H1 (cell line): ENCODE measurements around the gene SNX2. TPM values are rescaled to one million over a fixed set of nuclear protein-coding genes. Genes with fewer than 3 reads are reported as not detected.

Experiments used
- CTCF ChIA-PET: fragments of 300-600 bp; sonication (Branson Sonifier 250); formaldehyde crosslinking; loops from one replicate; lab custom pipeline; 2021; ENCODE audit not compliant: partially characterized antibody; lab: Charles Lee
- POLR2A ChIA-PET: fragments of 300-600 bp; sonication (Branson Sonifier 250); formaldehyde crosslinking; loops from one replicate; lab custom pipeline; 2021; ENCODE audit warnings: inconsistent platforms; ENCODE audit not compliant: partially characterized antibody; lab: Charles Lee
- DNase-seq, 2 experiments: peaks; one replicate each; pipeline versions ENCODE4 v3.0.0 to v3.0.0-alpha.2; 2010 to 2022; ENCODE audit warnings: low spot score in 2 of 2, low read depth in 1 of 2, mixed read lengths in 1 of 2
- FAIRE-seq: peaks from 2 replicates; lab custom pipeline; 2011; peaks lifted over from hg19 to GRCh38; lab: Jason Lieb, UNC
- H2AFZ ChIP-seq: 2 replicates; pipeline ENCODE4 v1.8.1; 2012; ENCODE audit warnings: low read length, inconsistent platforms
- H2AK5ac ChIP-seq: 2 replicates; pipeline ENCODE4 v1.6.1; 2013; ENCODE audit warnings: low read depth, low read length
- H2BK120ac ChIP-seq: replicated peaks from 2 replicates; pipeline ENCODE3; 2013; ENCODE audit warnings: low read depth, low read length, inconsistent platforms
- H2BK12ac ChIP-seq: 2 replicates; pipeline ENCODE4 v1.6.1; 2013; ENCODE audit warnings: low read depth, low read length
- H2BK15ac ChIP-seq: 2 replicates; pipeline ENCODE4 v1.6.1; 2013; ENCODE audit warnings: low read length
- H2BK20ac ChIP-seq: 2 replicates; pipeline ENCODE4 v1.6.1; 2013; ENCODE audit warnings: low read length
- H2BK5ac ChIP-seq: 2 replicates; pipeline ENCODE4 v1.6.1; 2013; ENCODE audit warnings: low read depth, low read length
- H3K14ac ChIP-seq: 2 replicates; pipeline ENCODE4 v1.6.1; 2013; ENCODE audit warnings: inconsistent platforms; ENCODE audit not compliant: insufficient read length
- H3K18ac ChIP-seq: 2 replicates; pipeline ENCODE4 v1.6.1; 2013; ENCODE audit warnings: low read length; ENCODE audit errors: extremely low read depth
- H3K23ac ChIP-seq: 2 replicates; pipeline ENCODE4 v1.6.1; 2013; ENCODE audit warnings: inconsistent platforms; ENCODE audit not compliant: insufficient read length
- H3K23me2 ChIP-seq: 2 replicates; pipeline ENCODE4 v1.6.1; 2013; ENCODE audit warnings: low read depth, low read length
- H3K27ac ChIP-seq: 2 replicates; pipeline ENCODE4 v1.6.1; 2011; ENCODE audit warnings: low read depth, low read length, inconsistent platforms
- H3K27me3 ChIP-seq, 4 experiments: replicated peaks in 1 of 4; 1 replicate in 1 of 4; 2 replicates in 3 of 4; pipeline versions ENCODE4 v1.6.1 to v1.8.1; 2011 to 2013; ENCODE audit warnings: low read length in 3 of 4, mild to moderate bottlenecking in 3 of 4, inconsistent platforms in 2 of 4, mixed read lengths in 2 of 4, moderate library complexity in 1 of 4; ENCODE audit not compliant: control insufficient read depth in 3 of 4, insufficient read depth in 3 of 4; ENCODE audit errors: extremely low read depth in 1 of 4
- H3K36me3 ChIP-seq, 4 experiments: 2 replicates each; pipeline versions ENCODE4 v1.6.1 to v1.8.1; 2011 to 2013; ENCODE audit warnings: mild to moderate bottlenecking in 4 of 4, low read length in 3 of 4, moderate library complexity in 2 of 4, control low read depth in 1 of 4, inconsistent platforms in 1 of 4; ENCODE audit not compliant: insufficient read depth in 4 of 4, control insufficient read depth in 2 of 4
- H3K4ac ChIP-seq: replicated peaks from 2 replicates; pipeline ENCODE3; 2013; ENCODE audit warnings: low read length, low read depth, mixed read lengths, inconsistent platforms; ENCODE audit not compliant: insufficient read length
- H3K4me1 ChIP-seq, 4 experiments: replicated peaks in 1 of 4; 1 replicate in 1 of 4; 2 replicates in 3 of 4; pipeline versions ENCODE4 v1.6.1 to v1.8.1; 2011 to 2013; ENCODE audit warnings: low read length in 3 of 4, inconsistent platforms in 2 of 4, mixed read lengths in 1 of 4; ENCODE audit not compliant: insufficient read depth in 4 of 4, control insufficient read depth in 3 of 4
- H3K4me2 ChIP-seq, 2 experiments: 2 replicates each; pipeline versions ENCODE4 v1.6.1 to v1.8.1; 2011 to 2013; ENCODE audit warnings: low read depth in 2 of 2, low read length in 2 of 2, control low read depth in 1 of 2, inconsistent platforms in 1 of 2, mild to moderate bottlenecking in 1 of 2; ENCODE audit not compliant: insufficient read depth in 1 of 2
- H3K4me3 ChIP-seq, 4 experiments: fragments of 200-600, 300-600 bp in 1 of 4; sonication (generic), shearing (Covaris generic), sonication (Bioruptor Twin) in 1 of 4; 2 replicates each; pipeline versions ENCODE4 v1.5.1 to v1.8.1; 2011 to 2016; ENCODE audit warnings: low read length in 4 of 4, low read depth in 3 of 4, control low read depth in 2 of 4, inconsistent platforms in 2 of 4, mild to moderate bottlenecking in 2 of 4, mixed read lengths in 1 of 4, moderate library complexity in 1 of 4; ENCODE audit not compliant: insufficient read depth in 2 of 4; ENCODE audit errors: extremely low read depth in 1 of 4
- H3K56ac ChIP-seq: replicated peaks from 2 replicates; pipeline ENCODE3; 2013; ENCODE audit warnings: low read depth, mild to moderate bottlenecking, mixed read lengths, low read length, inconsistent platforms; ENCODE audit not compliant: insufficient read length
- H3K79me1 ChIP-seq: 2 replicates; pipeline ENCODE4 v1.6.1; 2013; ENCODE audit warnings: low read depth, low read length, control low read depth
- H3K79me2 ChIP-seq, 2 experiments: 2 replicates each; pipeline versions ENCODE4 v1.6.1 to v1.8.1; 2012 to 2013; ENCODE audit warnings: low read length in 2 of 2, mild to moderate bottlenecking in 2 of 2, inconsistent platforms in 1 of 2; ENCODE audit not compliant: insufficient read depth in 2 of 2, control insufficient read depth in 1 of 2
- H3K9ac ChIP-seq, 4 experiments: replicated peaks in 1 of 4; 1 replicate in 1 of 4; 2 replicates in 3 of 4; pipeline versions ENCODE4 v1.6.1 to v1.8.1; 2011 to 2013; ENCODE audit warnings: low read depth in 3 of 4, low read length in 3 of 4, control low read depth in 2 of 4, mild to moderate bottlenecking in 2 of 4, moderate library complexity in 2 of 4, inconsistent platforms in 1 of 4; ENCODE audit errors: extremely low read depth in 1 of 4
- H3K9me3 ChIP-seq, 2 experiments: 2 replicates each; pipeline versions ENCODE4 v1.6.1 to v1.8.1; 2012 to 2013; ENCODE audit warnings: mild to moderate bottlenecking in 2 of 2, moderate library complexity in 2 of 2, control low read depth in 1 of 2, inconsistent platforms in 1 of 2, low read depth in 1 of 2, low read length in 1 of 2, mixed read lengths in 1 of 2; ENCODE audit not compliant: insufficient read depth in 2 of 2
- H4K20me1 ChIP-seq, 2 experiments: replicated peaks in 1 of 2; 2 replicates each; pipeline versions ENCODE3 to v1.8.1; 2011 to 2013; ENCODE audit warnings: inconsistent platforms in 2 of 2, low read length in 2 of 2, mild to moderate bottlenecking in 1 of 2; ENCODE audit not compliant: insufficient read depth in 2 of 2, control insufficient read depth in 1 of 2
- H4K5ac ChIP-seq: 2 replicates; pipeline ENCODE4 v1.6.1; 2013; ENCODE audit warnings: low read length, low read depth, mixed read lengths, inconsistent platforms; ENCODE audit not compliant: insufficient read length
- H4K8ac ChIP-seq: 2 replicates; pipeline ENCODE4 v1.8.0; 2013; ENCODE audit warnings: mild to moderate bottlenecking, moderate library complexity, low read length, inconsistent platforms; ENCODE audit not compliant: insufficient read depth; ENCODE audit errors: extremely low read depth
- H4K91ac ChIP-seq: replicated peaks from 2 replicates; pipeline ENCODE3; 2013; ENCODE audit warnings: low read length, mixed read lengths, inconsistent platforms; ENCODE audit not compliant: insufficient read length
- ASH2L ChIP-seq: fragments of 200-600, 300-600 bp; sonication (generic); IDR thresholded peaks from one replicate; pipeline ENCODE4 v1.7.1; 2017; ENCODE audit warnings: low read length
- CHD1 ChIP-seq: IDR thresholded peaks from 2 replicates; pipeline ENCODE4 v1.6.1; 2012; ENCODE audit warnings: low read depth, low read length, improper control_type of control experiment
- CREB1 ChIP-seq: IDR thresholded peaks from 2 replicates; pipeline ENCODE4 v1.6.1; 2012; ENCODE audit warnings: inconsistent platforms
- E2F6 ChIP-seq: IDR thresholded peaks from 2 replicates; pipeline ENCODE4 v1.6.1; 2012; ENCODE audit warnings: inconsistent platforms
- EGR1 ChIP-seq: IDR thresholded peaks from 2 replicates; pipeline ENCODE4 v1.6.1; 2011; ENCODE audit warnings: low read depth, low read length, borderline replicate concordance
- JUND ChIP-seq: IDR thresholded peaks from 2 replicates; pipeline ENCODE4 v1.6.1; 2011; ENCODE audit warnings: mild to moderate bottlenecking, improper control_type of control experiment, low read length
- KDM4A ChIP-seq: IDR thresholded peaks from one replicate; pipeline ENCODE4 v1.7.1; 2012; ENCODE audit warnings: low read depth, mild to moderate bottlenecking, moderate library complexity, low read length, inconsistent platforms; ENCODE audit not compliant: severe bottlenecking
- MAFK ChIP-seq: IDR thresholded peaks from 2 replicates; pipeline ENCODE4 v1.6.1; 2012; ENCODE audit warnings: low read depth, mild to moderate bottlenecking, improper control_type of control experiment, low read length
- SP4 ChIP-seq: IDR thresholded peaks from 2 replicates; pipeline ENCODE4 v1.6.1; 2012; ENCODE audit warnings: low read length, inconsistent platforms
- SUZ12 ChIP-seq: fragments of 200-600 bp; sonication (generic); IDR thresholded peaks from 2 replicates; pipeline ENCODE4 v1.6.1; 2012; ENCODE audit warnings: mild to moderate bottlenecking, inconsistent platforms, low read length, moderate library complexity, mixed read lengths
- TEAD4 ChIP-seq: IDR thresholded peaks from 2 replicates; pipeline ENCODE4 v1.6.1; 2012; ENCODE audit warnings: low read depth, low read length, inconsistent platforms, mixed read lengths
- WGBS, 2 experiments: shearing (Covaris generic) in 1 of 2; methylation state at CpG; one replicate each; pipeline versions ENCODE4 v1.1.6 to v1.1.7; 2013 to 2015; ENCODE audit warnings: low lambda C conversion rate in 2 of 2, mixed read lengths in 2 of 2, inconsistent platforms in 1 of 2, low coverage in 1 of 2, missing lambda C conversion rate in 1 of 2; ENCODE audit not compliant: insufficient replicate concordance in 2 of 2, insufficient coverage in 1 of 2, insufficient read length in 1 of 2; ENCODE audit errors: extremely low coverage in 1 of 2, missing lambda C conversion rate in 1 of 2; 5-methylcytosine and 5-hydroxymethylcytosine counted together
- polyA plus RNA-seq, 7 experiments: library from polyadenylated mRNA; depleted of rRNA in 3 of 7; stranded (reverse) in 5 of 7; unstranded in 2 of 7; fragments of >200 nt in 5 of 7; fragments of 200-250 nt in 2 of 7; gene quantifications; 1 replicate in 5 of 7; 2 replicates in 1 of 7; 4 replicates in 1 of 7; pipeline versions ENCODE4 v1.2.1 to v1.2.3, GENCODE V29; 2011 to 2013; ENCODE audit warnings: missing spikeins in 2 of 7, mixed read lengths in 2 of 7
- total RNA-seq: library from RNA; stranded (reverse); fragmentation: NEBNext Ultra II Directional; extraction: Animal tissue kit (Norgen Biotek cat#: 25700); gene quantifications from 2 replicates; pipeline ENCODE4 v1.2.1, GENCODE V29; 2021
- TF ChIP-seq, protein P1 (sequence below): IDR thresholded peaks from 2 replicates; pipeline ENCODE4 v1.6.1; 2011; ENCODE audit warnings: low read length, improper control_type of control experiment

Gene SNX2
- total and polyA plus RNA-seq, 2 of the 8 experiments (the other 6 are each of a cell fraction or from before 2014, with no cell fraction given), result 51.0 to 61.2 TPM

GRCh38 chr5:122790354-122791103 is 15.6 kb downstream of the SNX2 start:
- Histone ChIP-seq H2AFZ (no peak overlapping the region), H3K79me2 (peaks cover 0 to 56% of the 10 kb centered on the region in 2 experiments; a peak in 3 of 4 replicates), H4K91ac (no peak overlapping the region), H3K4ac (no peak overlapping the region), H3K36me3 (peaks cover 0 to 3% (median 0%) of the 10 kb centered on the region in 4 experiments; a peak in 1 of 8 replicates), H4K8ac (no peak overlapping the region), H3K23ac (no peak overlapping the region), H3K9me3 (no peaks in the 10 kb centered on the region), H3K56ac (no peak overlapping the region), H2BK120ac (no peak overlapping the region), H3K18ac (no peak overlapping the region), H3K27ac (no peak overlapping the region), H3K4me1 (peaks cover 0 to 5% (median 2%) of the 10 kb centered on the region in 4 experiments; a peak in 3 of 7 replicates), H3K4me2 (no peak overlapping the region), H2BK12ac (no peak overlapping the region), H2BK5ac (no peak overlapping the region), H3K27me3 (no peaks in the 10 kb centered on the region), H2BK15ac (no peak overlapping the region), H4K20me1 (no peaks in the 10 kb centered on the region), H4K5ac (no peak overlapping the region), H2BK20ac (no peak overlapping the region), H3K4me3 (no peak overlapping the region), H3K23me2 (peaks cover 2% of the 10 kb centered on the region; the same call in 1 of the 2 replicates), H3K14ac (no peak overlapping the region), H2AK5ac (no peak overlapping the region), H3K9ac (no peak overlapping the region), H3K79me1 (0 out of 2 replicates have a peak, but pooled peaks cover 2% of the 10 kb centered on the region)
- 92% methylated on average over 5 of the region's 5 CpGs; no CpG with 5 or more reads in 1 of the 2 experiments for WGBS, 2 experiments
- ChIA-PET CTCF (interaction anchor here (0.8 kb wide), 1 partner anchor 215 kb away, joined by 3 read pairs; no protein-coding TSS in a partner anchor), POLR2A (no interaction called here)
- FAIRE-seq (no peak), DNase-seq (no peak)
- TF ChIP-seq, protein P1, sequence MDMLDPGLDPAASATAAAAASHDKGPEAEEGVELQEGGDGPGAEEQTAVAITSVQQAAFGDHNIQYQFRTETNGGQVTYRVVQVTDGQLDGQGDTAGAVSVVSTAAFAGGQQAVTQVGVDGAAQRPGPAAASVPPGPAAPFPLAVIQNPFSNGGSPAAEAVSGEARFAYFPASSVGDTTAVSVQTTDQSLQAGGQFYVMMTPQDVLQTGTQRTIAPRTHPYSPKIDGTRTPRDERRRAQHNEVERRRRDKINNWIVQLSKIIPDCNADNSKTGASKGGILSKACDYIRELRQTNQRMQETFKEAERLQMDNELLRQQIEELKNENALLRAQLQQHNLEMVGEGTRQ, result no peak
- TF ChIP-seq CHD1 (no peak), MAFK (no peak), ASH2L (no peak), E2F6 (no peak), JUND (no peak), SUZ12 (no peak), KDM4A (no peak), EGR1 (no peak), CREB1 (no peak), TEAD4 (no peak), SP4 (no peak)
